ENCODE measurements around the gene OR9Q1.

OR9Q1 gene

DNA sequence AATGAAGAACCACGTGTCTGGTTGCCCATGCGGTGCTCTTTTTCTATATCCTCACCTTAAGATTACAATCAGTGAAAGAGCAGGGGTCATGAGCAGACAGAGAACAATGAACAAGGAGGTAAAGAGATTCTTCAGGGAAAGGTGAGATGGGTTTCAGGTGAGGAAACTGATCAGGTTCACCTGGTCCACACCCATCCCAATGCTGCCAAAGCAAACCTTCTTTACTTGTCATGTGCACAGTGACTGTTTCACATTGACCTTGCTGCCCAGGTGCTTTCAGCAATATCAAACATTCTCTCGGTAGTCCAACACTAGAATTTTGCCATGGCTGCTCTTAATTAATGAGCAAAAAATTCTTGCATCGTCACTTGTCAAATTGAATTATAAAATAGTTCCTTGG is 140.7 kb downstream of the OR9Q1 start:
- ChIA-PET POLR2A (no interaction called here), CTCF (no interaction called here)
- Histone ChIP-seq H3K36me3 (ENCODE audit: control insufficient read depth in 2 of 2, insufficient read depth in 1 of 2, low read length in 2 of 2) (no peaks in the 10 kb centered on the region), H3K27ac (ENCODE audit: extremely low read depth, low read depth, low read length) (no peak overlapping the region), H3K4me3 (ENCODE audit: low read depth, low read length) (no peak overlapping the region), H3K9me3 (ENCODE audit: control insufficient read depth, insufficient read depth, low read depth, low read length) (no peaks in the 10 kb centered on the region), H3K4me1 (ENCODE audit: control insufficient read depth, insufficient read depth, low read length) (no peaks in the 10 kb centered on the region)
- TF ChIP-seq ZNF510 (tag by site-specific recombination; IDR thresholded peaks at IDR 0.05; ENCODE audit: insufficient replicate concordance) = no peak
- no peak for TF ChIP-seq ZNF48 (tag by site-specific recombination; IDR thresholded peaks at IDR 0.05)
- TF ChIP-seq YY1 (tag by site-specific recombination; IDR thresholded peaks at IDR 0.05) = no peak
- TF ChIP-seq ZNF112 (tag by site-specific recombination; IDR thresholded peaks at IDR 0.05) = no peak
- TF ChIP-seq ZNF548 (tag by site-specific recombination; IDR thresholded peaks at IDR 0.05) = no peak

DNA sequence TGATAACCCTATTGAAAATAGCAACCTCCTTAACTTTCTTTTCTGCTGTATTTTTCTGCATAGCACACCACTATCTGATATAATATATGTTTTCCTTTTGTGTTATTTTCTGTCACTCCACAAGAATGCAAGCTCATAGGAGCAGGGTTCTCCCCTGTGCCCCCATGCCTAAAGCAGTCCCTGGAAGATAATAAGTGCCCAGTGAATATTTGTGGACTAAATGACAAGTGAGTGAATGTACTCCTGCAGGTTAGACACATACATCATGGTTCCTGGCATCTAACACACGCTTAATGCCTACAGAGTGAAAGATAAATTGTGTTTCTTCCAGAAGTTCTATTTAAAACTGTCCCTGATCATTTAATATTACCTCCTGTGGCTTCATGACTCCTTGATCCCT is 141.3 kb downstream of the OR9Q1 start:
- H3K36me3 ChIP-seq (ENCODE audit: control insufficient read depth in 2 of 2, insufficient read depth in 1 of 2, low read length in 2 of 2) = no peaks in the 10 kb centered on the region
- ChIA-PET POLR2A (no interaction called here), CTCF (no interaction called here)
- no peaks in the 10 kb centered on the region for H3K9me3 ChIP-seq (ENCODE audit: control insufficient read depth, insufficient read depth, low read depth, low read length)
- H3K4me1 ChIP-seq (ENCODE audit: control insufficient read depth, insufficient read depth, low read length) = no peaks in the 10 kb centered on the region
- H3K27ac ChIP-seq (ENCODE audit: extremely low read depth, low read depth, low read length) = no peak overlapping the region
- TF ChIP-seq ZNF19 (tag by site-specific recombination; IDR thresholded peaks at IDR 0.05; ENCODE audit: low read depth) (no peak), TCF7L2 (IDR thresholded peaks at IDR 0.05; ENCODE audit: borderline replicate concordance, low read depth, low read length) (no peak), ZBTB7A (tag by site-specific recombination; IDR thresholded peaks at IDR 0.05; ENCODE audit: low read depth) (no peak), ZNF654 (tag by site-specific recombination; IDR thresholded peaks at IDR 0.05; ENCODE audit: low read depth) (no peak), GLI2 (tag by site-specific recombination; IDR thresholded peaks at IDR 0.05; ENCODE audit: borderline replicate concordance, low read depth) (no peak), ZNF658 (tag by site-specific recombination; IDR thresholded peaks at IDR 0.05) (no peak), SALL2 (tag by site-specific recombination; IDR thresholded peaks at IDR 0.05; ENCODE audit: borderline replicate concordance) (no peak), ZNF707 (tag by site-specific recombination; IDR thresholded peaks at IDR 0.05) (no peak), FEZF1 (tag by site-specific recombination; IDR thresholded peaks at IDR 0.05) (no peak), KLF9 (tag by site-specific recombination; IDR thresholded peaks at IDR 0.05; ENCODE audit: low read depth) (no peak), ZSCAN16 (tag by site-specific recombination; IDR thresholded peaks at IDR 0.05) (no peak), ZNF521 (tag by site-specific recombination; IDR thresholded peaks at IDR 0.05) (no peak), ZBTB17 (tag by site-specific recombination; IDR thresholded peaks at IDR 0.05) (no peak), HOXC10 (CRISPR knock-in tag; IDR thresholded peaks at IDR 0.05) (no peak), ZNF626 (tag by site-specific recombination; IDR thresholded peaks at IDR 0.05) (no peak)
- TF ChIP-seq, protein P1, sequence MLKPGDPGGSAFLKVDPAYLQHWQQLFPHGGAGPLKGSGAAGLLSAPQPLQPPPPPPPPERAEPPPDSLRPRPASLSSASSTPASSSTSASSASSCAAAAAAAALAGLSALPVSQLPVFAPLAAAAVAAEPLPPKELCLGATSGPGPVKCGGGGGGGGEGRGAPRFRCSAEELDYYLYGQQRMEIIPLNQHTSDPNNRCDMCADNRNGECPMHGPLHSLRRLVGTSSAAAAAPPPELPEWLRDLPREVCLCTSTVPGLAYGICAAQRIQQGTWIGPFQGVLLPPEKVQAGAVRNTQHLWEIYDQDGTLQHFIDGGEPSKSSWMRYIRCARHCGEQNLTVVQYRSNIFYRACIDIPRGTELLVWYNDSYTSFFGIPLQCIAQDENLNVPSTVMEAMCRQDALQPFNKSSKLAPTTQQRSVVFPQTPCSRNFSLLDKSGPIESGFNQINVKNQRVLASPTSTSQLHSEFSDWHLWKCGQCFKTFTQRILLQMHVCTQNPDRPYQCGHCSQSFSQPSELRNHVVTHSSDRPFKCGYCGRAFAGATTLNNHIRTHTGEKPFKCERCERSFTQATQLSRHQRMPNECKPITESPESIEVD (tag by site-specific recombination; IDR thresholded peaks at IDR 0.05) = no peak
- TF ChIP-seq, protein P2, sequence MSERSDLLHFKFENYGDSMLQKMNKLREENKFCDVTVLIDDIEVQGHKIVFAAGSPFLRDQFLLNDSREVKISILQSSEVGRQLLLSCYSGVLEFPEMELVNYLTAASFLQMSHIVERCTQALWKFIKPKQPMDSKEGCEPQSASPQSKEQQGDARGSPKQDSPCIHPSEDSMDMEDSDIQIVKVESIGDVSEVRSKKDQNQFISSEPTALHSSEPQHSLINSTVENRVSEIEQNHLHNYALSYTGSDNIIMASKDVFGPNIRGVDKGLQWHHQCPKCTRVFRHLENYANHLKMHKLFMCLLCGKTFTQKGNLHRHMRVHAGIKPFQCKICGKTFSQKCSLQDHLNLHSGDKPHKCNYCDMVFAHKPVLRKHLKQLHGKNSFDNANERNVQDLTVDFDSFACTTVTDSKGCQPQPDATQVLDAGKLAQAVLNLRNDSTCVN (tag by site-specific recombination; optimal IDR thresholded peaks at IDR 0.05) = no peak
- TF ChIP-seq, protein P3, sequence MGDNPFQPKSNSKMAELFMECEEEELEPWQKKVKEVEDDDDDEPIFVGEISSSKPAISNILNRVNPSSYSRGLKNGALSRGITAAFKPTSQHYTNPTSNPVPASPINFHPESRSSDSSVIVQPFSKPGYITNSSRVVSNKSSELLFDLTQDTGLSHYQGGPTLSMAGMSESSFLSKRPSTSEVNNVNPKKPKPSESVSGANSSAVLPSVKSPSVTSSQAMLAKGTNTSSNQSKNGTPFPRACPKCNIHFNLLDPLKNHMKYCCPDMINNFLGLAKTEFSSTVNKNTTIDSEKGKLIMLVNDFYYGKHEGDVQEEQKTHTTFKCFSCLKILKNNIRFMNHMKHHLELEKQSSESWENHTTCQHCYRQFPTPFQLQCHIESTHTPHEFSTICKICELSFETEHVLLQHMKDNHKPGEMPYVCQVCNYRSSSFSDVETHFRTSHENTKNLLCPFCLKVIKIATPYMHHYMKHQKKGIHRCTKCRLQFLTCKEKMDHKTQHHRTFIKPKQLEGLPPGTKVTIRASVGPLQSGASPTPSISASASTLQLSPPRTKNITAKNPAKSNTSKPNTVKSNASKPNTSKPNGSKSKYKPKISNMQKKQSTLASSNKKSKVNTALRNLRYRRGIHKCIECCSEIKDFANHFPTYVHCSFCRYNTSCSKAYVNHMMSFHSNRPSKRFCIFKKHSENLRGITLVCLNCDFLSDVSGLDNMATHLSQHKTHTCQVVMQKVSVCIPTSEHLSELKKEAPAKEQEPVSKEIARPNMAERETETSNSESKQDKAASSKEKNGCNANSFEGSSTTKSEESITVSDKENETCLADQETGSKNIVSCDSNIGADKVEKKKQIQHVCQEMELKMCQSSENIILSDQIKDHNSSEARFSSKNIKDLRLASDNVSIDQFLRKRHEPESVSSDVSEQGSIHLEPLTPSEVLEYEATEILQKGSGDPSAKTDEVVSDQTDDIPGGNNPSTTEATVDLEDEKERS (tag by site-specific recombination; IDR thresholded peaks at IDR 0.05) = no peak
- no peak overlapping the region for H3K4me3 ChIP-seq (ENCODE audit: low read depth, low read length)
